Measurements from ENCODE around the gene PNLIPRP2. TPM values are rescaled to one million over a fixed set of nuclear protein-coding genes. Genes with fewer than 3 reads are reported as not detected.

The PNLIPRP2 gene
- total RNA-seq, 1 experiment from 2014 or later, result not detected

GRCh38 chr10:116669832-116670644 lies 49.3 kb downstream of the PNLIPRP2 start:
- ChIA-PET CTCF (interaction anchor here (1.3 kb wide), 1 partner anchor 118 kb away, joined by 3 read pairs; no protein-coding TSS in a partner anchor), POLR2A (no interaction called here)
- BruUV-seq (replicated peaks), result no TSS peak
- intact Hi-C loops (cut with micrococcal nuclease), result no loop called here
- Mint-ChIP-seq H3K4me1 (ENCODE audit: insufficient read depth, unreplicated experiment) (no peaks in the 10 kb centered on the region), H3K9me3 (ENCODE audit: unreplicated experiment) (no peaks in the 10 kb centered on the region), H3K4me3 (ENCODE audit: unreplicated experiment) (no peak overlapping the region), H3K36me3 (ENCODE audit: insufficient read depth, unreplicated experiment) (no peaks in the 10 kb centered on the region), H3K27ac (ENCODE audit: low read depth, unreplicated experiment) (no peak overlapping the region), H3K27me3 (ENCODE audit: insufficient read depth, unreplicated experiment) (no peaks in the 10 kb centered on the region)
- no peak for DNase-seq (ENCODE audit: unreplicated experiment)
- TF ChIP-seq CTCF (IDR thresholded peaks at IDR 0.05; ENCODE audit: unreplicated experiment), result no peak

- CTCF ChIA-PET, result interaction anchor here (0.5 to 2.5 kb wide), 4 partner anchors 11 to 504 kb away, joined by 4 to 11 read pairs (median 6); no protein-coding TSS in a partner anchor
- no peaks in the 10 kb centered on the region for H3K27me3 Mint-ChIP-seq (ENCODE audit: insufficient read depth, unreplicated experiment)
- TF ChIP-seq CTCF (IDR thresholded peaks at IDR 0.05; ENCODE audit: unreplicated experiment), result no peak
- intact Hi-C loops (cut with micrococcal nuclease), result no loop called here
- POLR2A ChIA-PET, result no interaction called here
- no peaks in the 10 kb centered on the region for H3K4me1 Mint-ChIP-seq (ENCODE audit: insufficient read depth, unreplicated experiment)
- no TSS peak for BruUV-seq (replicated peaks)
- DNase-seq (ENCODE audit: unreplicated experiment), result no peak
- no peak overlapping the region for H3K4me3 Mint-ChIP-seq (ENCODE audit: unreplicated experiment)
- no peaks in the 10 kb centered on the region for H3K9me3 Mint-ChIP-seq (ENCODE audit: unreplicated experiment)
- H3K36me3 Mint-ChIP-seq (ENCODE audit: insufficient read depth, unreplicated experiment), result no peaks in the 10 kb centered on the region
- no peak overlapping the region for H3K27ac Mint-ChIP-seq (ENCODE audit: low read depth, unreplicated experiment)
Measured at GRCh38 chr10:116670706-116671105, 50.0 kb downstream of the PNLIPRP2 start.

DNA sequence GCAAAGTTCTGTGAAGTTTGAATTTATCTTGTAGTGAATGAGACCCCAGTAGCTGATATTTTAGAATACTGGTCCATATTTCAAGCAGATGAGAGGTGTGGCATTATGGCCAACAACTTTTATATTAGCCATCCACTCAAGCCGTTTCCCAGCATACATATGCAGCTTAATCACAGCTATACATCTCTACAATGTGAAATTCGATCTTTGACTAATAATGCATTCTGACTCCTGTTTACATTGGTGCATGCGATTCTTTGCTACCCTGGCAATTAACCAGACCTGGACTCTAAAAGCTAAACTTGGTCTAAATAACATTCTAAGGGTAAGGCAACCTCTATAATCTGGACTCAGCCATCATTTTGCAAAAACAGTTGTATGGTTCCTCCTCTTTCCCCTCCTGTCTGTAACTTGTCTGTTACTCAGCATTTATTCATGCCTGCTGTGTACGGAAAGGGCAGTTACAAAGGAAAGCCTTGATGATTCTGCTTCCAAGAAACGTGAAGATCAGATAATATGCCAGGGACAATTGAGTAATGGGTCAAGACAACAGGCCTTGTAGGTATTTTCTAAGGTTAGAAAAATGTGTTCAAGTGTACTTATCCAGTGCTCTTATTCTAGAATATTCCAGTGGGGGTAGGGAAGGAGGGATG lies 50.6 kb downstream of the PNLIPRP2 start:
- no peak for TF ChIP-seq CTCF (IDR thresholded peaks at IDR 0.05; ENCODE audit: unreplicated experiment)
- Mint-ChIP-seq H3K36me3 (ENCODE audit: insufficient read depth, unreplicated experiment) (no peaks in the 10 kb centered on the region), H3K27ac (ENCODE audit: low read depth, unreplicated experiment) (no peak overlapping the region), H3K4me3 (ENCODE audit: unreplicated experiment) (no peak overlapping the region), H3K4me1 (ENCODE audit: insufficient read depth, unreplicated experiment) (no peaks in the 10 kb centered on the region), H3K9me3 (ENCODE audit: unreplicated experiment) (no peaks in the 10 kb centered on the region), H3K27me3 (ENCODE audit: insufficient read depth, unreplicated experiment) (no peaks in the 10 kb centered on the region)
- intact Hi-C loops (cut with micrococcal nuclease), result no loop called here
- CTCF ChIA-PET, result interaction anchor here (0.5 to 2.5 kb wide), 5 partner anchors 10 to 503 kb away, joined by 3 to 11 read pairs (median 5); no protein-coding TSS in a partner anchor
- no peak for DNase-seq (ENCODE audit: unreplicated experiment)
- no TSS peak for BruUV-seq (replicated peaks)
- POLR2A ChIA-PET, result no interaction called here

DNA sequence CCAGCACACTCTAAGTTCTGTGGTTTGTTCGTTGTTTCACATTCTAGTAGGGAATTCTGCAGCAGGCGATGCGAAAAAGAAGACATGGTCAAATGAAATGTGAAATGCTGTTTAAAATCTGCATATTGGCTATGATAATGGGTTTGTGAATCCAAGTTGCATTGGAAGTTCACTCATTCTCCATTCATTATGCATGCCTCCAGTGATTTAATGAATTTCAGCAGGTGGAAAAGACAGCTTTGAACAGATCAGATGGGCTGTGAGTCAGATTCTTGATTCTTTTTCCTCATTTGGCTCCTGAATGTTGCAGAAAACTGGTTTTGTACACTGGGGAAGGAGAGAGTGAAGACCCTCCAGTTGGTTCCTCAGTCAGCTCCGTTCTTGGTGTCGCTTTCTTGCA lies 52.1 kb downstream of the PNLIPRP2 start:
- H3K4me1 Mint-ChIP-seq (ENCODE audit: insufficient read depth, unreplicated experiment), result no peaks in the 10 kb centered on the region
- BruUV-seq (replicated peaks), result no TSS peak
- no peak for TF ChIP-seq CTCF (IDR thresholded peaks at IDR 0.05; ENCODE audit: unreplicated experiment)
- DNase-seq (ENCODE audit: unreplicated experiment), result no peak
- ChIA-PET CTCF (interaction anchor here (2.5 kb wide), 1 partner anchor 9 kb away, joined by 11 read pairs; no protein-coding TSS in a partner anchor), POLR2A (no interaction called here)
- intact Hi-C loops (cut with micrococcal nuclease), result no loop called here
- H3K4me3 Mint-ChIP-seq (ENCODE audit: unreplicated experiment), result no peak overlapping the region
- no peaks in the 10 kb centered on the region for H3K27me3 Mint-ChIP-seq (ENCODE audit: insufficient read depth, unreplicated experiment)
- H3K9me3 Mint-ChIP-seq (ENCODE audit: unreplicated experiment), result no peaks in the 10 kb centered on the region
- no peaks in the 10 kb centered on the region for H3K36me3 Mint-ChIP-seq (ENCODE audit: insufficient read depth, unreplicated experiment)
- H3K27ac Mint-ChIP-seq (ENCODE audit: low read depth, unreplicated experiment), result no peak overlapping the region

All from MCF 10A (cell line).